ENCODE results near the gene ROR1. TPM values are rescaled to one million over a fixed set of nuclear protein-coding genes. Genes with fewer than 3 reads are reported as not detected.

The ROR1 gene
- total RNA-seq, 1 donor from 2014 or later: 6.7 TPM

GRCh38 chr1:64133036-64133435, 359.2 kb downstream of the ROR1 start:
- H3K27me3 Mint-ChIP-seq (ENCODE audit: unreplicated experiment): no peaks in the 10 kb centered on the region
- H3K4me3 Mint-ChIP-seq (ENCODE audit: unreplicated experiment): no peak overlapping the region
- H3K4me1 Mint-ChIP-seq (ENCODE audit: unreplicated experiment): peaks cover 7% of the 10 kb centered on the region
- DNase-seq (ENCODE audit: low spot score): no peak
- H3K9me3 Mint-ChIP-seq (ENCODE audit: unreplicated experiment): no peaks in the 10 kb centered on the region
- H3K27ac Mint-ChIP-seq (ENCODE audit: unreplicated experiment): no peak overlapping the region
- TF ChIP-seq, protein P1, sequence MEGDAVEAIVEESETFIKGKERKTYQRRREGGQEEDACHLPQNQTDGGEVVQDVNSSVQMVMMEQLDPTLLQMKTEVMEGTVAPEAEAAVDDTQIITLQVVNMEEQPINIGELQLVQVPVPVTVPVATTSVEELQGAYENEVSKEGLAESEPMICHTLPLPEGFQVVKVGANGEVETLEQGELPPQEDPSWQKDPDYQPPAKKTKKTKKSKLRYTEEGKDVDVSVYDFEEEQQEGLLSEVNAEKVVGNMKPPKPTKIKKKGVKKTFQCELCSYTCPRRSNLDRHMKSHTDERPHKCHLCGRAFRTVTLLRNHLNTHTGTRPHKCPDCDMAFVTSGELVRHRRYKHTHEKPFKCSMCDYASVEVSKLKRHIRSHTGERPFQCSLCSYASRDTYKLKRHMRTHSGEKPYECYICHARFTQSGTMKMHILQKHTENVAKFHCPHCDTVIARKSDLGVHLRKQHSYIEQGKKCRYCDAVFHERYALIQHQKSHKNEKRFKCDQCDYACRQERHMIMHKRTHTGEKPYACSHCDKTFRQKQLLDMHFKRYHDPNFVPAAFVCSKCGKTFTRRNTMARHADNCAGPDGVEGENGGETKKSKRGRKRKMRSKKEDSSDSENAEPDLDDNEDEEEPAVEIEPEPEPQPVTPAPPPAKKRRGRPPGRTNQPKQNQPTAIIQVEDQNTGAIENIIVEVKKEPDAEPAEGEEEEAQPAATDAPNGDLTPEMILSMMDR (IDR thresholded peaks at IDR 0.05; ENCODE audit: unreplicated experiment): no peak
- no peaks in the 10 kb centered on the region for H3K36me3 Mint-ChIP-seq (ENCODE audit: low read depth, unreplicated experiment)

DNA sequence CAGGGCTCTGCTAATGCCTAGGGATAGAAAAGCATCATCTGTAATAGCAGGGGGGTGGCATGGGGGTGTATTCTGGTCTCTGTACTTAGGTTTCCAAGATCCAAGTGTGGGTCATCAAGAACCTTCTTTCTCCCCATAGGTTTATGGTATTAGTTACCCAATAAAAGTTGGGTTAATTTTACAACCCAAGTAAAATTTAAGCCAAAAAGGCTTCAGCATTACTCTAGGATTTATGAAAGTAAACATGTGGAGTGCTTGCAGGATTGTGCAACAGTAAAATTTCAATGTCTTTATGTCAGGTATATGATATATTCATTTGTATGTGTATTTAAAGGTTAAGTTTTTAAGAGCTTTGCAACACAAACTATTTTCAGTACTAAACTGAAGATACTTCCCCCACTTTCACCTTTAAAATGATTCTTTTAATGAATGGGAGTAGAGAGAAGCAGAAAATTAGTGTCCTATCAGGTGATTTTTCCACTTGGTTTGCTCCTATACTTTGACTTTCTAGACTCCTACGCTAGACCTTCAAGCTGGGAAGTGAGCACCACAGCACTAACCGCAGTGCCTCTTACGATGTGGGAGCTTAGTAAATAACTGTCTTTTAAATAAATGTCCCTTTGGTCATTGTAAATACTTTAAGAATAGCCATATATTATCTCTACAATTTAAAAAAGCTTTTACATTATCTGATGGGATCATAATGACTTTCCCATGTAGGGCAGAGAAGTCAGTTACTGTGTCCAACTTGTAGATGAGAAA, 361.8 kb downstream of the ROR1 start:
- TF ChIP-seq, protein P1 (IDR thresholded peaks at IDR 0.05; ENCODE audit: unreplicated experiment): no peak
- Mint-ChIP-seq H3K9me3 (ENCODE audit: unreplicated experiment) (no peaks in the 10 kb centered on the region), H3K4me3 (ENCODE audit: unreplicated experiment) (no peak overlapping the region), H3K36me3 (ENCODE audit: low read depth, unreplicated experiment) (no peaks in the 10 kb centered on the region), H3K27me3 (ENCODE audit: unreplicated experiment) (no peaks in the 10 kb centered on the region), H3K27ac (ENCODE audit: unreplicated experiment) (no peak overlapping the region), H3K4me1 (ENCODE audit: unreplicated experiment) (peaks cover 7% of the 10 kb centered on the region)
- DNase-seq (ENCODE audit: low spot score): no peak

DNA sequence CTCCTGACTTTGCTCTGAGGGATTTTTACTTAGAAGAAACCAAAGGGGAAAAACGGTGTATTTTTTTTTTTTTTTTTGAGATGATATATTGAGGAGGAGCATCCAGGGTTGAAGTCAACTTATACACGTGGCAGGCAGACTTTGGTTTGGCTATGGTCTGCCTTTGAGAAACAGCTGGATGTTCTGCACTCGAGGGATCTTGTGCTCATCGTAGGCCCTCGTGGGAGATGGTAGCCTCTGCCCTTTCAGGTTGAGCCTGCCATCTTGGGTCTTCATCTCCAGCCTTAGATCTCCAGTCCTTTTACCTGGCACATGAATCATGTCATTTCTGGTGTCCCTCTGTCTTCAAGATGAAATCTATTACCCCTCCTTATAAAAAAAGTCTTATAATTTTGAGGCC, 362.5 kb downstream of the ROR1 start:
- H3K9me3 Mint-ChIP-seq (ENCODE audit: unreplicated experiment): no peaks in the 10 kb centered on the region
- no peaks in the 10 kb centered on the region for H3K27me3 Mint-ChIP-seq (ENCODE audit: unreplicated experiment)
- no peak overlapping the region for H3K27ac Mint-ChIP-seq (ENCODE audit: unreplicated experiment)
- DNase-seq (ENCODE audit: low spot score): no peak
- peaks cover 7% of the 10 kb centered on the region for H3K4me1 Mint-ChIP-seq (ENCODE audit: unreplicated experiment)
- no peaks in the 10 kb centered on the region for H3K36me3 Mint-ChIP-seq (ENCODE audit: low read depth, unreplicated experiment)
- H3K4me3 Mint-ChIP-seq (ENCODE audit: unreplicated experiment): no peak overlapping the region
- TF ChIP-seq, protein P1 (IDR thresholded peaks at IDR 0.05; ENCODE audit: unreplicated experiment): no peak

DNA sequence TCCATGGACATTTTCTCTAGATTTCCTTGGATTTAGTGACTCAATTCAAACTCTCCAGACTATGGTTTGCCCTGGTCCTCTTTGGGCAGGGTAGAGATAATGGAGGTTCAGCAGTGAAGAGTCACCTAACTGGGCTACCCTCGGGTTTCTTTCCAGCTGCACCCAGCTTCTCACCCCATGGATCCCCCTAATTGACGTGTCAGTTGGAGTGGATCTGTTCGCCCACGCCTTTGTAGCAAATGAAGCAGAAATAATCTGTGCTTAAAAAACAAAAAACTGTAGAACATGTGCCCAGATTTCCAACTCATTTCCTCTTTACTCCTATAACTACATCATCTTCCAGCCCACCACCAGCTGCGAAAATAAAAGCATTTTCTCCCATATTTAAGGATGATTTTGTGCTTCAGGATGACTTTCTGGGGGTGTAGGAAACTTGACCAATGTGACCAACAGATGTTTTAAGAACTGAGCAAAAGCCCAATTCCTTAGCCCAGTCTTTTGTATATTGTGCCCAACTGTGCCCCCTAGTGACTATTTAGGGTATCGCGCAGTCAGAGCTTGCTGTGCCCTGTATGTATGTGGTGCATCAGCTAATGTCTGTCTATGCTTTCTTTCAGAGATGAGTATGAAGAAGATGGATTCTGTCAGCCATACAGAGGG, 363.1 kb downstream of the ROR1 start:
- H3K4me3 Mint-ChIP-seq (ENCODE audit: unreplicated experiment): no peak overlapping the region
- no peak overlapping the region for H3K27ac Mint-ChIP-seq (ENCODE audit: unreplicated experiment)
- no peaks in the 10 kb centered on the region for H3K27me3 Mint-ChIP-seq (ENCODE audit: unreplicated experiment)
- TF ChIP-seq, protein P1 (IDR thresholded peaks at IDR 0.05; ENCODE audit: unreplicated experiment): peak; percentile 86
- H3K36me3 Mint-ChIP-seq (ENCODE audit: low read depth, unreplicated experiment): no peaks in the 10 kb centered on the region
- DNase-seq (ENCODE audit: low spot score): peak; percentile 80
- peaks cover 7% of the 10 kb centered on the region for H3K4me1 Mint-ChIP-seq (ENCODE audit: unreplicated experiment)
- no peaks in the 10 kb centered on the region for H3K9me3 Mint-ChIP-seq (ENCODE audit: unreplicated experiment)

DNA sequence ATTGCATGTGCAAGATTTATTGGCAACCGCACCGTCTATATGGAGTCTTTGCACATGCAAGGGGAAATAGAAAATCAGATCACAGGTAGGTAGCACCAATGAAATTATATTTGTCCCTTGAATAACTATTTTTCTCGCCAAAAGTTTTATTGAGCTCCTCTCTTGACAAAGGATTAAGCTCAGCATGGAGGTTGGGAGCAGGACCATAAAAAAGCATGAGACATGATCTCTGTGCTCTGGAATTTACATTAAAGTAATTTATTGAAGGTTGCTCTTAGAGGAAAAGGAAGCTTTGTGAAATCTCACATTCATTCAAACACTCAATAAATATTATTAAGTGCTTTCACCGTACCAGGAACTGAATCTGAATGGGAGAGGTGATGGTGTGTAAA, 363.6 kb downstream of the ROR1 start:
- H3K27me3 Mint-ChIP-seq (ENCODE audit: unreplicated experiment): no peaks in the 10 kb centered on the region
- H3K4me3 Mint-ChIP-seq (ENCODE audit: unreplicated experiment): no peak overlapping the region
- DNase-seq (ENCODE audit: low spot score): no peak
- H3K27ac Mint-ChIP-seq (ENCODE audit: unreplicated experiment): no peak overlapping the region
- H3K9me3 Mint-ChIP-seq (ENCODE audit: unreplicated experiment): no peaks in the 10 kb centered on the region
- peaks cover 7% of the 10 kb centered on the region for H3K4me1 Mint-ChIP-seq (ENCODE audit: unreplicated experiment)
- TF ChIP-seq, protein P1 (IDR thresholded peaks at IDR 0.05; ENCODE audit: unreplicated experiment): peak; percentile 49
- no peaks in the 10 kb centered on the region for H3K36me3 Mint-ChIP-seq (ENCODE audit: low read depth, unreplicated experiment)
